Endothelial cell of umbilical vein (primary cell): ENCODE data around the gene FHIT. TPM values are rescaled to one million over a fixed set of nuclear protein-coding genes. Genes with fewer than 3 reads are reported as not detected.

Experiments
- BruUV-seq: library from RNA; stranded (reverse); fragments of 400-500 nt; replicated peaks from 2 replicates; lab custom pipeline; 2021; lab: Mats Ljungman, UMichigan
- CTCF ChIA-PET: fragments of 300-600, 350-600 bp; sonication (Branson Sonifier 250); formaldehyde crosslinking; loops from one replicate; lab custom pipeline; 2021; ENCODE audit warnings: antibody characterized with exemption, inconsistent platforms; lab: Charles Lee
- POLR2A ChIA-PET: fragments of 300-600, 350-600 bp; sonication (Branson Sonifier 250); formaldehyde crosslinking; loops from one replicate; lab custom pipeline; 2021; ENCODE audit warnings: antibody characterized with exemption, inconsistent platforms; lab: Charles Lee
- DNase-seq: peaks from one replicate; pipeline ENCODE4 v3.0.0-alpha.2; 2011; ENCODE audit warnings: low read depth, low spot score
- FAIRE-seq: peaks from 2 replicates; lab custom pipeline; 2011; peaks lifted over from hg19 to GRCh38; lab: Jason Lieb, UNC
- H2AFZ ChIP-seq: 2 replicates; pipeline ENCODE4 v1.6.0; 2012; ENCODE audit warnings: low read depth, low read length, control low read depth, inconsistent platforms
- H3K27ac ChIP-seq: 2 replicates; pipeline ENCODE4 v1.5.1; 2011; ENCODE audit warnings: low read depth, mild to moderate bottlenecking, control low read depth, low read length, moderate library complexity; ENCODE audit not compliant: insufficient read depth
- H3K27me3 ChIP-seq, 2 experiments: 2 replicates each; pipeline versions ENCODE4 v1.6.0 to v1.6.1; 2011; ENCODE audit warnings: low read length in 2 of 2, mixed read lengths in 1 of 2; ENCODE audit not compliant: control insufficient read depth in 2 of 2, insufficient read depth in 2 of 2
- H3K36me3 ChIP-seq, 2 experiments: 2 replicates in 1 of 2; 3 replicates in 1 of 2; pipeline ENCODE4 v1.5.1; 2011; ENCODE audit warnings: low read length in 2 of 2, mild to moderate bottlenecking in 1 of 2, moderate library complexity in 1 of 2; ENCODE audit not compliant: control insufficient read depth in 2 of 2, insufficient read depth in 2 of 2; ENCODE audit errors: extremely low read depth in 1 of 2
- H3K4me1 ChIP-seq: 3 replicates; pipeline ENCODE4 v1.5.1; 2011; ENCODE audit warnings: mild to moderate bottlenecking, low read length; ENCODE audit not compliant: control insufficient read depth, insufficient read depth; ENCODE audit errors: extremely low read depth
- H3K4me2 ChIP-seq: 2 replicates; pipeline ENCODE4 v1.6.1; 2011; ENCODE audit warnings: low read length, control low read depth, mixed read lengths; ENCODE audit not compliant: insufficient read depth
- H3K4me3 ChIP-seq, 3 experiments: fragments of 200-600 bp in 1 of 3; sonication (generic), shearing (Covaris generic) in 1 of 3; replicated peaks in 1 of 3; 2 replicates each; pipeline ENCODE4 v1.5.1; 2011 to 2016; ENCODE audit warnings: control low read depth in 3 of 3, low read length in 3 of 3, mild to moderate bottlenecking in 2 of 3, inconsistent platforms in 1 of 3, low read depth in 1 of 3, moderate library complexity in 1 of 3; ENCODE audit not compliant: insufficient read depth in 1 of 3
- H3K79me2 ChIP-seq: 2 replicates; pipeline ENCODE4 v1.6.0; 2012; ENCODE audit warnings: low read length, inconsistent platforms; ENCODE audit not compliant: control insufficient read depth, insufficient read depth
- H3K9ac ChIP-seq: replicated peaks from 2 replicates; pipeline ENCODE3; 2011; ENCODE audit warnings: low read length, control low read depth; ENCODE audit not compliant: insufficient read depth; ENCODE audit errors: extremely low read depth
- H3K9me1 ChIP-seq: replicated peaks from 3 replicates; pipeline ENCODE4 v1.6.0; 2011; ENCODE audit warnings: mild to moderate bottlenecking, low read length; ENCODE audit not compliant: control insufficient read depth, insufficient read depth; ENCODE audit errors: extremely low read depth
- H3K9me3 ChIP-seq: replicated peaks from 2 replicates; pipeline ENCODE4 v1.5.1; 2012; ENCODE audit warnings: low read length, inconsistent platforms; ENCODE audit not compliant: control insufficient read depth, insufficient read depth
- H4K20me1 ChIP-seq: replicated peaks from 2 replicates; pipeline ENCODE3; 2011; ENCODE audit warnings: mild to moderate bottlenecking, low read length; ENCODE audit not compliant: control insufficient read depth, insufficient read depth; ENCODE audit errors: extremely low read depth
- CTCF ChIP-seq, 2 donors: IDR thresholded peaks; 1 replicate in 1 of 2; 2 replicates in 1 of 2; pipeline ENCODE4 v1.5.1; 2011; ENCODE audit warnings: low read length in 2 of 2, mild to moderate bottlenecking in 2 of 2, moderate library complexity in 2 of 2, control low read depth in 1 of 2, inconsistent platforms in 1 of 2, low read depth in 1 of 2; ENCODE audit not compliant: insufficient read depth in 1 of 2; ENCODE audit errors: extremely low read depth in 1 of 2
- EZH2 ChIP-seq: IDR thresholded peaks from 2 replicates; pipeline ENCODE4 v1.6.1; 2012; ENCODE audit warnings: borderline replicate concordance, low read depth, mild to moderate bottlenecking, moderate library complexity, low read length, inconsistent platforms; ENCODE audit not compliant: severe bottlenecking
- FOS ChIP-seq: IDR thresholded peaks from 2 replicates; pipeline ENCODE4 v1.6.1; 2011; ENCODE audit warnings: mild to moderate bottlenecking, low read length, moderate library complexity, borderline replicate concordance; ENCODE audit not compliant: insufficient read depth
- GATA2 ChIP-seq: IDR thresholded peaks from 2 replicates; pipeline ENCODE4 v1.7.0; 2011; ENCODE audit warnings: low read depth, mild to moderate bottlenecking, moderate library complexity, mixed read lengths, low read length; ENCODE audit not compliant: insufficient read length, insufficient read depth
- MAX ChIP-seq: IDR thresholded peaks from 2 replicates; pipeline ENCODE4 v1.6.1; 2011; ENCODE audit not compliant: insufficient read depth, insufficient read length
- MYC ChIP-seq: IDR thresholded peaks from one replicate; pipeline ENCODE4 v1.6.1; 2011; ENCODE audit warnings: mild to moderate bottlenecking, low read depth, low read length
- POLR2A ChIP-seq: IDR thresholded peaks from 2 replicates; pipeline ENCODE4 v1.6.1; 2012; ENCODE audit warnings: low read depth, mild to moderate bottlenecking, control low read depth, low read length
- dilution Hi-C: fragments of 300-500 bp; cut with MboI; formaldehyde crosslinking; loops from one replicate; pipeline ENCODE4 v1.15.0; 2019; ENCODE audit warnings: low sequenced_read_pairs; ENCODE audit not compliant: extremely low pct_ligation_motif_present
- intact Hi-C: fragments of 100-400 bp; cut with micrococcal nuclease; formaldehyde crosslinking; loops from one replicate; pipeline ENCODE4 v1.10.0; 2022
- polyA plus RNA-seq, 4 experiments: library from polyadenylated mRNA; depleted of rRNA in 3 of 4; stranded (reverse) in 3 of 4; unstranded in 1 of 4; fragments of >200 nt; gene quantifications; 2 replicates each; pipeline versions ENCODE4 v1.2.1 to v1.2.3, GENCODE V29; 2011 to 2012; ENCODE audit warnings: missing spikeins in 1 of 4
- total RNA-seq: library from RNA; stranded (reverse); gene quantifications from 2 replicates; pipeline ENCODE4 v1.2.3, GENCODE V29; 2021

FHIT gene
- total and polyA plus RNA-seq, 2 donors (not counting 3 experiments of a cell fraction or from before 2014, with no cell fraction given), result 0.47 to 2.2 TPM

GRCh38 chr3:60629816-60630215 is 621.4 kb downstream of the FHIT start:
- CTCF ChIA-PET, result no interaction called here

More at GRCh38 chr3:60629816-60630215, 621.4 kb downstream of the FHIT start:
- H3K27me3 ChIP-seq, result no peaks in the 10 kb centered on the region
- H3K9ac ChIP-seq, result no peak overlapping the region
- no peaks in the 10 kb centered on the region for H3K36me3 ChIP-seq
- no peak overlapping the region for H3K27ac ChIP-seq
- TF ChIP-seq POLR2A (no peak), MAX (no peak), FOS (no peak), CTCF (IDR thresholded peaks at IDR 0.05; ENCODE audit: extremely low read depth in 1 of 2, insufficient read depth in 1 of 2, low read depth in 1 of 2, low read length in 2 of 2) (no peak), MYC (no peak), GATA2 (no peak), EZH2 (no peak)
- intact Hi-C loops (no loop called here), dilution Hi-C loops (no loop called here)
- FAIRE-seq, result no peak
- H3K4me1 ChIP-seq, result no peaks in the 10 kb centered on the region
- no peak overlapping the region for H3K4me3 ChIP-seq
- no peak overlapping the region for H2AFZ ChIP-seq
- no peaks in the 10 kb centered on the region for H4K20me1 ChIP-seq
- no TSS peak for BruUV-seq
- H3K9me1 ChIP-seq, result no peaks in the 10 kb centered on the region
- no peaks in the 10 kb centered on the region for H3K79me2 ChIP-seq
- POLR2A ChIA-PET, result no interaction called here
- DNase-seq, result no peak
- no peak overlapping the region for H3K4me2 ChIP-seq
- H3K9me3 ChIP-seq, result no peaks in the 10 kb centered on the region
